Activated gamma-delta T cell (primary cell): ENCODE data around the gene BACH2.
"Not testable (repeated sequence)": the region's sequence is repeated elsewhere in the genome, so short reads cannot be mapped to it uniquely, and the experiment has no call there.

Experiments used
- DNase-seq: peaks from one replicate; lab custom pipeline; 2025; lab: John Stamatoyannopoulos, UW

The BACH2 gene

GRCh38 chr6:89993411-89993810, 303.2 kb downstream of the BACH2 start:
- DNase-seq, result no peak

- DNase-seq, result no peak
Observed at GRCh38 chr6:89992818-89993217, 303.8 kb downstream of the BACH2 start.

- no peak for DNase-seq
Observed at GRCh38 chr6:89989742-89990141, 306.9 kb downstream of the BACH2 start.

GRCh38 chr6:89987830-89988229, 308.8 kb downstream of the BACH2 start:
- DNase-seq, result no peak

- no peak for DNase-seq
Observed at GRCh38 chr6:89987140-89987539, 309.5 kb downstream of the BACH2 start.

- no peak for DNase-seq
Observed at GRCh38 chr6:89986650-89987074, 310.0 kb downstream of the BACH2 start.

- DNase-seq, result no peak
Observed at GRCh38 chr6:89985751-89986493, 310.7 kb downstream of the BACH2 start.

GRCh38 chr6:89984926-89985750, 311.5 kb downstream of the BACH2 start:
- no peak for DNase-seq

- no peak for DNase-seq
Observed at GRCh38 chr6:89980353-89980752, 316.3 kb downstream of the BACH2 start.

GRCh38 chr6:89979481-89980119, 317.0 kb downstream of the BACH2 start:
- DNase-seq, result no peak

- DNase-seq, result no peak
Observed at GRCh38 chr6:89978749-89979145, 317.9 kb downstream of the BACH2 start.

GRCh38 chr6:89977808-89978748, 318.6 kb downstream of the BACH2 start:
- DNase-seq, result no peak

GRCh38 chr6:89976694-89977020, 320.0 kb downstream of the BACH2 start:
- no peak for DNase-seq

GRCh38 chr6:89975991-89976693, 320.5 kb downstream of the BACH2 start:
- DNase-seq, result no peak

GRCh38 chr6:89975366-89975765, 321.3 kb downstream of the BACH2 start:
- DNase-seq, result no peak

GRCh38 chr6:89974834-89975233, 321.8 kb downstream of the BACH2 start:
- DNase-seq, result no peak

GRCh38 chr6:89972025-89972381, 324.6 kb downstream of the BACH2 start:
- DNase-seq, result no peak

- not testable (repeated sequence) for DNase-seq
Observed at GRCh38 chr6:89971338-89972024, 325.2 kb downstream of the BACH2 start.

- DNase-seq, result no peak
Observed at GRCh38 chr6:89970609-89971337, 325.9 kb downstream of the BACH2 start.

- DNase-seq, result no peak
Observed at GRCh38 chr6:89970072-89970471, 326.6 kb downstream of the BACH2 start.
